Measurements from ENCODE around the gene INHBA. TPM values are rescaled to one million over a fixed set of nuclear protein-coding genes. Genes with fewer than 3 reads are reported as not detected.
A peak's percentile ranks its signal among the peaks of the same experiment; 100 is the strongest.

The INHBA gene
- total and polyA plus RNA-seq, 2 of the 4 experiments (the other 2 are of a cell fraction): 60.2 to 112 TPM

- TF ChIP-seq, protein P1, sequence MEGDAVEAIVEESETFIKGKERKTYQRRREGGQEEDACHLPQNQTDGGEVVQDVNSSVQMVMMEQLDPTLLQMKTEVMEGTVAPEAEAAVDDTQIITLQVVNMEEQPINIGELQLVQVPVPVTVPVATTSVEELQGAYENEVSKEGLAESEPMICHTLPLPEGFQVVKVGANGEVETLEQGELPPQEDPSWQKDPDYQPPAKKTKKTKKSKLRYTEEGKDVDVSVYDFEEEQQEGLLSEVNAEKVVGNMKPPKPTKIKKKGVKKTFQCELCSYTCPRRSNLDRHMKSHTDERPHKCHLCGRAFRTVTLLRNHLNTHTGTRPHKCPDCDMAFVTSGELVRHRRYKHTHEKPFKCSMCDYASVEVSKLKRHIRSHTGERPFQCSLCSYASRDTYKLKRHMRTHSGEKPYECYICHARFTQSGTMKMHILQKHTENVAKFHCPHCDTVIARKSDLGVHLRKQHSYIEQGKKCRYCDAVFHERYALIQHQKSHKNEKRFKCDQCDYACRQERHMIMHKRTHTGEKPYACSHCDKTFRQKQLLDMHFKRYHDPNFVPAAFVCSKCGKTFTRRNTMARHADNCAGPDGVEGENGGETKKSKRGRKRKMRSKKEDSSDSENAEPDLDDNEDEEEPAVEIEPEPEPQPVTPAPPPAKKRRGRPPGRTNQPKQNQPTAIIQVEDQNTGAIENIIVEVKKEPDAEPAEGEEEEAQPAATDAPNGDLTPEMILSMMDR (conservative IDR thresholded peaks at IDR 0.05; ENCODE audit: low read depth, low read length): no peak
Measured at GRCh38 chr7:41700044-41700471, 2.8 kb downstream of the INHBA start (continued).

DNA sequence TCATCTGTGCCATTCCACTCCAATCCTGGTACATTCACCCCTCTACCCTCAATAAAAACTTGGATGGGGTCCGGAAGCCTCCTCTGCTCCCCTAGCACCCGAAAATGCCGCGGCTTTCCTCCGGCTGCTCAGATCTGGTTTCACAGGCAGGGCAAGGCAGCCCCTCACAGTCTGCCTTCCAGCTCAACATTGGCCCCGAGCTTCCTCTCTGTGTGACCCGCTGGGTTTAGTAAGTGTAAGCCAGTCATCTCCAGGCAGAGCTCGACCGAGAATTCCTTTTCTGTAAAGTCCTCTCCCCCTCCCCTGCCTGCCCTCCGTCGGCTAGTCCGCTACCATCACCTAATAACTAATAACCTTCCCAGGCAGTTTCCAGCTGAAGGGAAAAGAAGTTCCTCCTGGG, 3.4 kb downstream of the INHBA start:
- Histone ChIP-seq H3K36me3 (ENCODE audit: control insufficient read depth, insufficient read depth, low read length) (peaks cover 6% of the 10 kb centered on the region), H2BK15ac (ENCODE audit: low read depth, low read length) (0 out of 3 replicates have a peak overlapping the region, but pooled peaks have one; percentile 48), H3K4ac (ENCODE audit: low read depth, low read length) (peak overlapping the region; percentile 95), H3K4me1 (ENCODE audit: control insufficient read depth, insufficient read depth, low read length) (peaks cover 13% of the 10 kb centered on the region), H3K9ac (ENCODE audit: low read depth, low read length) (peak overlapping the region; percentile 94), H3K9me1 (ENCODE audit: insufficient read depth, low read length) (no peaks in the 10 kb centered on the region; the same call in 1 of the 2 replicates), H3K4me2 (ENCODE audit: low read depth, low read length) (peak overlapping the region; percentile 98), H3K18ac (ENCODE audit: low read depth, low read length) (peak overlapping the region; percentile 97), H4K91ac (ENCODE audit: insufficient read depth, low read depth, low read length) (peak overlapping the region; percentile 87), H3K27me3 (ENCODE audit: control insufficient read depth, insufficient read depth, low read length) (no peaks in the 10 kb centered on the region), H2AK5ac (ENCODE audit: low read depth, low read length) (peak overlapping the region; percentile 65), H4K8ac (ENCODE audit: low read depth in 2 of 2, low read length in 2 of 2) (peak overlapping the region; percentile 37 to 64), H4K20me1 (ENCODE audit: insufficient read depth, low read length) (peaks cover 29% of the 10 kb centered on the region; the same call in 1 of the 2 replicates), H4K5ac (ENCODE audit: low read depth, low read length) (peak overlapping the region; percentile 92), H3K4me3 (ENCODE audit: insufficient read depth, low read depth, low read length) (peak overlapping the region; percentile 91), H3K23ac (ENCODE audit: low read depth, low read length) (peak overlapping the region; percentile 96), H2AK9ac (replicated peaks; ENCODE audit: low read depth, low read length, poor library complexity) (peak overlapping the region; percentile 13), H2BK120ac (ENCODE audit: low read depth, low read length) (peak overlapping the region; percentile 91), H3K79me1 (ENCODE audit: low read depth in 1 of 2, low read length in 2 of 2) (peaks cover under 1 to 12% of the 10 kb centered on the region in 2 experiments; a peak in 2 of 4 replicates), H3K9me3 (ENCODE audit: control insufficient read depth, insufficient read depth, low read length) (no peaks in the 10 kb centered on the region), H3K27ac (ENCODE audit: insufficient read depth, low read length) (peak overlapping the region; percentile 99), H3K56ac (ENCODE audit: extremely low read depth, insufficient read depth, low read length) (peak overlapping the region; percentile 99), H2BK20ac (ENCODE audit: low read depth, low read length) (peak overlapping the region; percentile 65; the same call in 1 of the 2 replicates), H3K14ac (replicated peaks; ENCODE audit: low read depth, low read length) (peak overlapping the region; percentile 95), H2BK5ac (ENCODE audit: low read depth, low read length, poor library complexity, severe bottlenecking) (peak overlapping the region; percentile 98), H2AFZ (replicated peaks; ENCODE audit: low read length, poor library complexity) (peak overlapping the region; percentile 73)
- TF ChIP-seq POLR2A (IDR thresholded peaks at IDR 0.05; ENCODE audit: low read depth, low read length) (peak; percentile 23; the same call in 1 of the 2 replicates), USF2 (IDR thresholded peaks at IDR 0.05; ENCODE audit: low read depth, low read length) (no peak), CEBPB (IDR thresholded peaks at IDR 0.05; ENCODE audit: low read depth, low read length) (no peak), RAD21 (IDR thresholded peaks at IDR 0.05; ENCODE audit: low read length) (0 out of 2 replicates have a peak, but pooled peaks have one; percentile 2), MAFK (IDR thresholded peaks at IDR 0.05; ENCODE audit: low read depth, low read length) (no peak), FOS (IDR thresholded peaks at IDR 0.05; ENCODE audit: low read depth, low read length) (no peak), ELK1 (IDR thresholded peaks at IDR 0.05; ENCODE audit: borderline replicate concordance, low read depth, low read length) (no peak), MAZ (IDR thresholded peaks at IDR 0.05; ENCODE audit: borderline replicate concordance, low read depth, low read length) (no peak), CHD1 (IDR thresholded peaks at IDR 0.05; ENCODE audit: low read depth, low read length) (0 out of 2 replicates have a peak, but pooled peaks have one; percentile 17), SMC3 (IDR thresholded peaks at IDR 0.05; ENCODE audit: low read depth, low read length) (no peak), MXI1 (IDR thresholded peaks at IDR 0.05; ENCODE audit: borderline replicate concordance, low read depth, low read length) (no peak)
- 0% methylated on average over 3 of the region's 12 CpGs; no CpG with 5 or more reads in 1 of the 2 experiments for WGBS, 2 experiments (ENCODE audit: extremely low coverage in 2 of 2, insufficient read length in 1 of 2)
- dilution Hi-C loops (cut with HindIII; ENCODE audit: low sequenced_read_pairs, unreplicated experiment) (no loop called here), in situ Hi-C loops (cut with MboI; ENCODE audit: low sequenced_read_pairs) (no loop called here), intact Hi-C loops (cut with micrococcal nuclease) (loop anchor here (5.0 to 10.0 kb wide), 9 partner anchors 207 to 687 kb away; no protein-coding TSS in a partner anchor)
- peak; percentile 4 for ATAC-seq (ENCODE audit: low read depth)
- no TSS peak for BruUV-seq (replicated peaks)
- CTCF ChIA-PET: interaction anchor here (1.1 kb wide), 1 partner anchor 936 kb away, joined by 3 read pairs; no protein-coding TSS in a partner anchor
- POLR2A ChIA-PET (ENCODE audit: unreplicated experiment): no interaction called here
- peak; percentile 53 for DNase-seq

Measured in IMR-90 (cell line).